ENCODE results near the gene UBTD1. TPM values are rescaled to one million over a fixed set of nuclear protein-coding genes. Genes with fewer than 3 reads are reported as not detected.

UBTD1 gene
- polyA plus RNA-seq, 1 donor (not counting 4 experiments of a cell fraction or from before 2014, with no cell fraction given) = 12.0 TPM

DNA sequence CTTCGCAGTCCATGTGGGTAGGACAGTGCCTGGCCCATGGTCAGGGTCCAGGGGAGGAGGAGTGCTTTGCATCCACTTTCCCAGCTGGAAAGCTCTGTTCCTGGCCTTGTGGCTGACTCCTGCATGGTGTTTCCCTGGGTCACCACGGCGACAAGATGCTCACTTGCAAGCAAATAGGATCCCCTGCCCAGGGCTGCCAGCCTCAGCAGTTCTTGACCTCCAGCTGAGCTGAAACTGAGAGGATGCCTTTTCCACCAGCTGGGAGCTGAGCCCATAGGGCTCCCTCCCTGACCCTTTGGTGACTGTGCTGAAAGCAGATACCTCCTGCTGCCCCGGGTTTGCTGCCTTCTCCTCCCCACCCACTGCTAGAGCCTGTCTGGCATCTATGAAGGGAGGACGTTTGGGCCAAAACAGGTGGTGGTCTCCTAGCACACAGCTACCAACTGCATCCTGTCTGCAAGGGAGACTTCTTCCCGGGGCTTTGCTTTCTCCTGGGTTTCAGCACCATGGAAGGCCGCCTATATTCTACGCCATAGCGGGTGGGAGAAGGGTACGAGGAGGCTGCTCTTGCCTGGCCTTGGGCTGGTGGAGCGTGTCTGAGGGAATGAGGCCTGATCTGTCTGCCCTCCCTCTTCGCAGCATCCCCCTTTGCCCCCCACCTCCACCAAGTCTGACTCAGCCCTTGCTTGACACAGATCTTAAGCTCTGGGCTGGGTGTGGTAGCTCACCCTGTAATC, 34.4 kb downstream of the UBTD1 start:
- FAIRE-seq (no peak), DNase-seq (ENCODE audit: low read depth, low spot score) (no peak)
- no peaks in the 10 kb centered on the region for H4K20me1 ChIP-seq (ENCODE audit: control insufficient read depth, extremely low read depth, insufficient read depth, low read length)
- no peak overlapping the region for H2AFZ ChIP-seq (ENCODE audit: control insufficient read depth, low read length)
- no peaks in the 10 kb centered on the region for H3K4me1 ChIP-seq (ENCODE audit: control insufficient read depth, extremely low read depth, insufficient read depth, low read length)
- H3K9ac ChIP-seq (ENCODE audit: control insufficient read depth, extremely low read depth, insufficient read depth, low read length) = no peak overlapping the region
- H3K27me3 ChIP-seq (ENCODE audit: control insufficient read depth, extremely low read depth, insufficient read depth, low read length) = no peaks in the 10 kb centered on the region
- H3K4me3 ChIP-seq (ENCODE audit: control insufficient read depth in 2 of 3, extremely low read depth in 1 of 3, insufficient read depth in 2 of 3, low read depth in 1 of 3, low read length in 3 of 3) = no peak overlapping the region
- no peak overlapping the region for H3K4me2 ChIP-seq (ENCODE audit: control insufficient read depth, extremely low read depth, insufficient read depth, low read depth, low read length)
- dilution Hi-C loops (cut with MboI; ENCODE audit: extremely low pct_ligation_motif_present, low sequenced_read_pairs) = no loop called here
- peaks cover 0 to 3% of the 10 kb centered on the region in 2 experiments for H3K36me3 ChIP-seq (ENCODE audit: control insufficient read depth in 2 of 2, extremely low read depth in 1 of 2, insufficient read depth in 2 of 2, low read length in 2 of 2)
- no peaks in the 10 kb centered on the region for H3K9me1 ChIP-seq (ENCODE audit: control insufficient read depth, extremely low read depth, insufficient read depth, low read length)
- no peak overlapping the region for H3K27ac ChIP-seq (ENCODE audit: control insufficient read depth, insufficient read depth, low read length)
- peaks cover 8% of the 10 kb centered on the region for H3K79me2 ChIP-seq (ENCODE audit: control insufficient read depth, insufficient read depth, low read length)
- no peaks in the 10 kb centered on the region for H3K9me3 ChIP-seq (ENCODE audit: control insufficient read depth, low read depth, low read length)
- TF ChIP-seq, protein P1, sequence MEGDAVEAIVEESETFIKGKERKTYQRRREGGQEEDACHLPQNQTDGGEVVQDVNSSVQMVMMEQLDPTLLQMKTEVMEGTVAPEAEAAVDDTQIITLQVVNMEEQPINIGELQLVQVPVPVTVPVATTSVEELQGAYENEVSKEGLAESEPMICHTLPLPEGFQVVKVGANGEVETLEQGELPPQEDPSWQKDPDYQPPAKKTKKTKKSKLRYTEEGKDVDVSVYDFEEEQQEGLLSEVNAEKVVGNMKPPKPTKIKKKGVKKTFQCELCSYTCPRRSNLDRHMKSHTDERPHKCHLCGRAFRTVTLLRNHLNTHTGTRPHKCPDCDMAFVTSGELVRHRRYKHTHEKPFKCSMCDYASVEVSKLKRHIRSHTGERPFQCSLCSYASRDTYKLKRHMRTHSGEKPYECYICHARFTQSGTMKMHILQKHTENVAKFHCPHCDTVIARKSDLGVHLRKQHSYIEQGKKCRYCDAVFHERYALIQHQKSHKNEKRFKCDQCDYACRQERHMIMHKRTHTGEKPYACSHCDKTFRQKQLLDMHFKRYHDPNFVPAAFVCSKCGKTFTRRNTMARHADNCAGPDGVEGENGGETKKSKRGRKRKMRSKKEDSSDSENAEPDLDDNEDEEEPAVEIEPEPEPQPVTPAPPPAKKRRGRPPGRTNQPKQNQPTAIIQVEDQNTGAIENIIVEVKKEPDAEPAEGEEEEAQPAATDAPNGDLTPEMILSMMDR (optimal IDR thresholded peaks at IDR 0.05 in 1 of 3, IDR thresholded peaks at IDR 0.05 in 1 of 3, conservative IDR thresholded peaks at IDR 0.05 in 1 of 3; ENCODE audit: extremely low read depth in 1 of 3, insufficient read depth in 2 of 3, low read length in 3 of 3) = no peak
- no peak for TF ChIP-seq EZH2 (IDR thresholded peaks at IDR 0.05; ENCODE audit: low read length)

- Histone ChIP-seq H3K79me2 (ENCODE audit: control insufficient read depth, insufficient read depth, low read length) (peaks cover 8% of the 10 kb centered on the region), H3K4me2 (ENCODE audit: control insufficient read depth, extremely low read depth, insufficient read depth, low read depth, low read length) (no peak overlapping the region), H2AFZ (ENCODE audit: control insufficient read depth, low read length) (no peak overlapping the region), H3K36me3 (ENCODE audit: control insufficient read depth in 2 of 2, extremely low read depth in 1 of 2, insufficient read depth in 2 of 2, low read length in 2 of 2) (peaks cover 0 to 3% of the 10 kb centered on the region in 2 experiments), H3K9me1 (ENCODE audit: control insufficient read depth, extremely low read depth, insufficient read depth, low read length) (no peaks in the 10 kb centered on the region), H3K9ac (ENCODE audit: control insufficient read depth, extremely low read depth, insufficient read depth, low read length) (no peak overlapping the region), H3K4me3 (ENCODE audit: control insufficient read depth in 2 of 3, extremely low read depth in 1 of 3, insufficient read depth in 2 of 3, low read depth in 1 of 3, low read length in 3 of 3) (no peak overlapping the region), H3K27ac (ENCODE audit: control insufficient read depth, insufficient read depth, low read length) (no peak overlapping the region), H4K20me1 (ENCODE audit: control insufficient read depth, extremely low read depth, insufficient read depth, low read length) (no peaks in the 10 kb centered on the region), H3K9me3 (ENCODE audit: control insufficient read depth, low read depth, low read length) (no peaks in the 10 kb centered on the region), H3K4me1 (ENCODE audit: control insufficient read depth, extremely low read depth, insufficient read depth, low read length) (peaks cover 7% of the 10 kb centered on the region), H3K27me3 (ENCODE audit: control insufficient read depth, extremely low read depth, insufficient read depth, low read length) (no peaks in the 10 kb centered on the region)
- FAIRE-seq (no peak), DNase-seq (ENCODE audit: low read depth, low spot score) (no peak)
- dilution Hi-C loops (cut with MboI; ENCODE audit: extremely low pct_ligation_motif_present, low sequenced_read_pairs) = no loop called here
- TF ChIP-seq, protein P1 (optimal IDR thresholded peaks at IDR 0.05 in 1 of 3, IDR thresholded peaks at IDR 0.05 in 1 of 3, conservative IDR thresholded peaks at IDR 0.05 in 1 of 3; ENCODE audit: extremely low read depth in 1 of 3, insufficient read depth in 2 of 3, low read length in 3 of 3) = no peak
- TF ChIP-seq EZH2 (IDR thresholded peaks at IDR 0.05; ENCODE audit: low read length) = no peak
Measured at GRCh38 chr10:97533888-97534287, 35.2 kb downstream of the UBTD1 start.

Measured in keratinocyte (primary cell).